MCF 10A (cell line): ENCODE data around the gene BANF1. TPM values are rescaled to one million over a fixed set of nuclear protein-coding genes. Genes with fewer than 3 reads are reported as not detected.

ENCODE experiments used
- BruUV-seq: library from RNA; stranded (reverse); fragments of 400-500 nt; replicated peaks from 2 replicates; lab custom pipeline; 2021; lab: Mats Ljungman, UMichigan
- CTCF ChIA-PET: fragments of 300-600 bp; sonication (Branson Sonifier 250); formaldehyde crosslinking; extraction: SDS; loops from one replicate; lab custom pipeline; 2021; ENCODE audit warnings: antibody characterized with exemption, inconsistent platforms; lab: Yijun Ruan, JAX
- POLR2A ChIA-PET: fragments of 300-600, 350-650 bp; sonication (Branson Sonifier 250); formaldehyde crosslinking; extraction: SDS; loops from one replicate; lab custom pipeline; 2020; ENCODE audit warnings: antibody characterized with exemption, inconsistent platforms; lab: Yijun Ruan, JAX
- DNase-seq: peaks from one replicate; pipeline ENCODE4 v3.0.0-alpha.2; 2018; ENCODE audit not compliant: unreplicated experiment
- H3K27ac Mint-ChIP-seq: one replicate; pipeline ENCODE4 v1.8.0; 2022; ENCODE audit warnings: mild to moderate bottlenecking, low read depth, mixed read lengths; ENCODE audit not compliant: unreplicated experiment
- H3K27me3 Mint-ChIP-seq: one replicate; pipeline ENCODE4 v1.8.0; 2022; ENCODE audit warnings: mixed read lengths; ENCODE audit not compliant: insufficient read depth, unreplicated experiment
- H3K36me3 Mint-ChIP-seq: one replicate; pipeline ENCODE4 v1.8.0; 2022; ENCODE audit warnings: mild to moderate bottlenecking, moderate library complexity, mixed read lengths; ENCODE audit not compliant: insufficient read depth, unreplicated experiment
- H3K4me1 Mint-ChIP-seq: one replicate; pipeline ENCODE4 v1.8.0; 2022; ENCODE audit warnings: mixed read lengths; ENCODE audit not compliant: insufficient read depth, unreplicated experiment
- H3K4me3 Mint-ChIP-seq: one replicate; pipeline ENCODE4 v1.8.0; 2022; ENCODE audit warnings: mild to moderate bottlenecking, moderate library complexity, mixed read lengths; ENCODE audit not compliant: unreplicated experiment
- H3K9me3 Mint-ChIP-seq: one replicate; pipeline ENCODE4 v1.8.0; 2022; ENCODE audit warnings: mixed read lengths; ENCODE audit not compliant: unreplicated experiment
- intact Hi-C: fragments of 100-400 bp; cut with micrococcal nuclease; formaldehyde crosslinking; loops from 2 replicates; pipeline ENCODE4 v1.14.1; 2022
- total RNA-seq: library from RNA; stranded (reverse); gene quantifications from 2 replicates; pipeline ENCODE4 v1.2.3, GENCODE V29; 2022
- TF ChIP-seq, protein P1 (sequence below): fragments of 200-600 bp; IDR thresholded peaks from one replicate; pipeline ENCODE4 v1.8.0; 2022; ENCODE audit warnings: antibody characterized with exemption, mild to moderate bottlenecking; ENCODE audit not compliant: unreplicated experiment

Gene BANF1
- total RNA-seq, 1 experiment from 2014 or later: 198 TPM

DNA sequence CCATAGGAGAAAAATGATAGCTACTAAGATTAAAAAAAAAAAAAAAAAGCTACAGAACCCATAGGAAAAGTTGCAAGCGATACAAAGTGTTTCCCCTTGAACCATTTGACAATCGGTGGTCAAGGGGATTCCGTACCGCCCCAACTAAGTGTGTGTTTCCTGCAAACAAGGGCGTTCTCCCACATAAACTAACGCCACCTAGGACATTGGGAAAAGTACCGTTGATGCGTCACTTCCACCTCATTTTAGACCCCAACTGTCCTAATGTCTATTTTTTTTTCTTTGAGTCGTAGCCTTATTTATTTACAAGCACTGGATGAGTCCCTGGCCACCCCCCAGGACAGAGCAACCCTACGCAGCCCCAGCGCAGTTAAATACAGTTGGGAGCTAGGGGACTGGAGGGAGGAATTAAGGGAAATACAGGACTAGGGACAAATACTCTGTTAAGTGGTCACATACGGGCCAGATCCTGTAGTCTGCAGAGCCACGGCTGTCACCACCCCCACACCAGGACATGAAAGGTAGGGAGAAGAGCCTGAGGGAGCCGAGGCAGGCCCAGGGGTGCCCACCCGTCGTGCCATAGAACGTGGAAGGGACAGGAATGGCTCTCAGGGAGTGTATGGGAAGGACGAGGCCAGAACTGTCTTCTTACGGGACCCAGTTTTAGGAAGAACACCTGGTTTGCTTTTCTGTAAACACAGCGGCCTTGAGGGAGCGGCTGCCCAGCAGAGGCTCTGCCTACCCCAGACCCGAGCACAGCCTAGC lies 19.3 kb upstream of the BANF1 start:
- no peak for DNase-seq
- H3K9me3 Mint-ChIP-seq: no peaks in the 10 kb centered on the region
- intact Hi-C loops: no loop called here
- no peaks in the 10 kb centered on the region for H3K4me1 Mint-ChIP-seq
- ChIA-PET POLR2A (interaction anchor here (0.7 kb wide), 1 partner anchor 131 kb away, joined by 3 read pairs; no protein-coding TSS in a partner anchor), CTCF (interaction anchor here (0.5 to 12.8 kb wide), 3 partner anchors 10 to 96 kb away, joined by 3 to 203 read pairs (median 3); partner anchors contain the start of genes CCDC85B and FIBP)
- TSS peak; percentile 21 for BruUV-seq
- no peak overlapping the region for H3K4me3 Mint-ChIP-seq
- H3K27ac Mint-ChIP-seq: no peak overlapping the region
- TF ChIP-seq, protein P1, sequence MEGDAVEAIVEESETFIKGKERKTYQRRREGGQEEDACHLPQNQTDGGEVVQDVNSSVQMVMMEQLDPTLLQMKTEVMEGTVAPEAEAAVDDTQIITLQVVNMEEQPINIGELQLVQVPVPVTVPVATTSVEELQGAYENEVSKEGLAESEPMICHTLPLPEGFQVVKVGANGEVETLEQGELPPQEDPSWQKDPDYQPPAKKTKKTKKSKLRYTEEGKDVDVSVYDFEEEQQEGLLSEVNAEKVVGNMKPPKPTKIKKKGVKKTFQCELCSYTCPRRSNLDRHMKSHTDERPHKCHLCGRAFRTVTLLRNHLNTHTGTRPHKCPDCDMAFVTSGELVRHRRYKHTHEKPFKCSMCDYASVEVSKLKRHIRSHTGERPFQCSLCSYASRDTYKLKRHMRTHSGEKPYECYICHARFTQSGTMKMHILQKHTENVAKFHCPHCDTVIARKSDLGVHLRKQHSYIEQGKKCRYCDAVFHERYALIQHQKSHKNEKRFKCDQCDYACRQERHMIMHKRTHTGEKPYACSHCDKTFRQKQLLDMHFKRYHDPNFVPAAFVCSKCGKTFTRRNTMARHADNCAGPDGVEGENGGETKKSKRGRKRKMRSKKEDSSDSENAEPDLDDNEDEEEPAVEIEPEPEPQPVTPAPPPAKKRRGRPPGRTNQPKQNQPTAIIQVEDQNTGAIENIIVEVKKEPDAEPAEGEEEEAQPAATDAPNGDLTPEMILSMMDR: no peak
- H3K27me3 Mint-ChIP-seq: no peaks in the 10 kb centered on the region
- H3K36me3 Mint-ChIP-seq: peaks cover 27% of the 10 kb centered on the region

DNA sequence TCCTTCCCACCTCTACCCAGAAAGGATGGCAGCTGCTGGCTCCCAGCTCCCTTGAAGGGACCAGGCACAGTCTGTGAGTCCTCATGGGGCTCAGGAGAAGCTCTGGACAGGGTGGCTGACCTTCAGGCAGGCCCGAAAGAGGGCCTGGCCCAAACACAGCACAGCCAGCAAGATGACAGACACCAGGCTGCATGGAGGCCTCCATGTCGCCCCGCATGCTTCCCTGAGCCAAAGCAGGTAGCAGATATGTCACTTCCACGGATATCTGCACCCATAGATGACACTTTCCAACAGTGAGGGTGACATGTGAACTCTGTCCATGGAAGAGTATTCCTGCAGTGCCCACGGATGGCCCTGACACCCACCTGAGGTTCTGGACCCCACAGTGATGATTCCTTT lies 18.7 kb upstream of the BANF1 start:
- TF ChIP-seq, protein P1: no peak
- no TSS peak for BruUV-seq
- Mint-ChIP-seq H3K36me3 (peaks cover 27% of the 10 kb centered on the region), H3K27ac (no peak overlapping the region), H3K4me1 (no peaks in the 10 kb centered on the region), H3K9me3 (no peaks in the 10 kb centered on the region), H3K27me3 (no peaks in the 10 kb centered on the region), H3K4me3 (no peak overlapping the region)
- ChIA-PET POLR2A (interaction anchor here (0.6 kb wide), 1 partner anchor 264 kb away, joined by 3 read pairs; no protein-coding TSS in a partner anchor), CTCF (interaction anchor here (0.5 to 12.8 kb wide), 4 partner anchors 11 to 97 kb away, joined by 3 to 203 read pairs (median 3); partner anchors contain the start of genes CCDC85B and FIBP)
- DNase-seq: no peak
- intact Hi-C loops: no loop called here

DNA sequence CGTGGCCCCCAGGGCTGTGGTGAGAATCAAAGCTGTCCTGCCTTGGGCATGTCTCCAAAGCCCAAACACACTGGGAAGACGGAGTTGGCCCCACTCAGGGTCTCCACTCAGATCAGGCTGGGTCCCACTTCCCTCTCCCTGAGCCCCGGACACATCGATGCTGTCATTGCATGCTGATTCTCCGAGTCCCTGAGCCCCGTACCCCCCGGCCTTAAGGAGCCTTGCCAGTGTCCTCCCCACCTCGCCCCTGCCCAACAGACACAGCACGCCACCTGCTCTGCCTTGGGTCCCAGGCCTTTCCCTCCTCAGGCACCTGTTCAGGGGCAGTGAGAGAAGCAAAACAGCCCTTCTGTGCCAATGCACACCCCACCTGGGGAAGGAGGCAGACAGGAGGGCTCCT lies 15.0 kb upstream of the BANF1 start:
- Mint-ChIP-seq H3K27ac (peak overlapping the region; percentile 7), H3K4me1 (peaks cover 5% of the 10 kb centered on the region), H3K36me3 (peaks cover 14% of the 10 kb centered on the region), H3K4me3 (no peak overlapping the region), H3K9me3 (no peaks in the 10 kb centered on the region), H3K27me3 (no peaks in the 10 kb centered on the region)
- no TSS peak for BruUV-seq
- no peak for DNase-seq
- ChIA-PET POLR2A (interaction anchor here (1.5 kb wide), 1 partner anchor 103 kb away, joined by 8 read pairs; no protein-coding TSS in a partner anchor), CTCF (interaction anchor here (1.2 to 12.8 kb wide), 5 partner anchors 8 to 275 kb away, joined by 3 to 203 read pairs (median 5); partner anchors contain the start of genes CCDC85B, FIBP, KAT5 and MUS81)
- intact Hi-C loops: no loop called here
- TF ChIP-seq, protein P1: no peak
